ENCODE measurements around the gene ERICH2. TPM values are rescaled to one million over a fixed set of nuclear protein-coding genes. Genes with fewer than 3 reads are reported as not detected.

Gene ERICH2
- total and polyA plus RNA-seq, 2 of the 13 experiments (the other 11 are each of a cell fraction or from before 2014, with no cell fraction given) = not detected

DNA sequence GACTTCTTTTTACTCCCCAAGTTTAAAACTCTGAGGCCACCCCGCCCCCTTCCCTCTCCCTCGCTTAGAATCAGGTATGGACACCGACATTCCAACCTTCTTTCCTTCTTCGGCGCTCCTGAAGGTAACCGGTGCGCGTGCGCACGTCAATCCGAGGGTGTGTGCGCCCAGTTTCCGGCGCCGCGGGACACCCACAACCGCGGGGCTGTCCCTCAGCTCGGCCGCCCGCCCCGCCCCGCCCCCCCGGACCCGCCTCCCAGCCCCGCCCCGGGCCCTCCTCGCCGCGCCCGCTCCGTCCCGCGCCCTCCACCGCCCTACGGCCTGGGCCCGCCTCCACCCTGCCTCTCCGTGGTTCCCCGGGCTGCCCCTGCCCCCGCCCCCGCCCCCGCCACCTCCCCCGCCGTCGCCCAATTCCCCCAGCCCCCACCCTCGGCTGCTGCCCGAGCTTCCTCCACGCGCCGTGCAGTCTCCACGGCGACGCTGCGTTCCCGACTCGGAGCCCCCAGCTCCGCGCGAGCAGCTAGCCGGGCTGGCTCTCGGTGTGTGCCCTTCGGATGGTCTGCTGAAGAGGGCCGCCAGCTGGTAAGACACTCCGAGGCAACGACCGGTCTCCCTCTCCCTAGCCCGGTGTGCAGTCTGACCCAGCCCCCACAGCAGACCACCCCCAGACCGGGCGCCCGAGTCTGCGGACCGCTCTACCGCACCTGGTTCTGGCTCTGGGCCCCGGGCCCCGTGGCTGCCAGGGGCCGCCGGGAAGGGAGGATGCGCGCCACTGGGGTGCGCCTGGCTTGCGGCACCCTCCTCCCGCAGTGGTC is 635 bp downstream of the ERICH2 start (continued):
- TF ChIP-seq, protein P1, sequence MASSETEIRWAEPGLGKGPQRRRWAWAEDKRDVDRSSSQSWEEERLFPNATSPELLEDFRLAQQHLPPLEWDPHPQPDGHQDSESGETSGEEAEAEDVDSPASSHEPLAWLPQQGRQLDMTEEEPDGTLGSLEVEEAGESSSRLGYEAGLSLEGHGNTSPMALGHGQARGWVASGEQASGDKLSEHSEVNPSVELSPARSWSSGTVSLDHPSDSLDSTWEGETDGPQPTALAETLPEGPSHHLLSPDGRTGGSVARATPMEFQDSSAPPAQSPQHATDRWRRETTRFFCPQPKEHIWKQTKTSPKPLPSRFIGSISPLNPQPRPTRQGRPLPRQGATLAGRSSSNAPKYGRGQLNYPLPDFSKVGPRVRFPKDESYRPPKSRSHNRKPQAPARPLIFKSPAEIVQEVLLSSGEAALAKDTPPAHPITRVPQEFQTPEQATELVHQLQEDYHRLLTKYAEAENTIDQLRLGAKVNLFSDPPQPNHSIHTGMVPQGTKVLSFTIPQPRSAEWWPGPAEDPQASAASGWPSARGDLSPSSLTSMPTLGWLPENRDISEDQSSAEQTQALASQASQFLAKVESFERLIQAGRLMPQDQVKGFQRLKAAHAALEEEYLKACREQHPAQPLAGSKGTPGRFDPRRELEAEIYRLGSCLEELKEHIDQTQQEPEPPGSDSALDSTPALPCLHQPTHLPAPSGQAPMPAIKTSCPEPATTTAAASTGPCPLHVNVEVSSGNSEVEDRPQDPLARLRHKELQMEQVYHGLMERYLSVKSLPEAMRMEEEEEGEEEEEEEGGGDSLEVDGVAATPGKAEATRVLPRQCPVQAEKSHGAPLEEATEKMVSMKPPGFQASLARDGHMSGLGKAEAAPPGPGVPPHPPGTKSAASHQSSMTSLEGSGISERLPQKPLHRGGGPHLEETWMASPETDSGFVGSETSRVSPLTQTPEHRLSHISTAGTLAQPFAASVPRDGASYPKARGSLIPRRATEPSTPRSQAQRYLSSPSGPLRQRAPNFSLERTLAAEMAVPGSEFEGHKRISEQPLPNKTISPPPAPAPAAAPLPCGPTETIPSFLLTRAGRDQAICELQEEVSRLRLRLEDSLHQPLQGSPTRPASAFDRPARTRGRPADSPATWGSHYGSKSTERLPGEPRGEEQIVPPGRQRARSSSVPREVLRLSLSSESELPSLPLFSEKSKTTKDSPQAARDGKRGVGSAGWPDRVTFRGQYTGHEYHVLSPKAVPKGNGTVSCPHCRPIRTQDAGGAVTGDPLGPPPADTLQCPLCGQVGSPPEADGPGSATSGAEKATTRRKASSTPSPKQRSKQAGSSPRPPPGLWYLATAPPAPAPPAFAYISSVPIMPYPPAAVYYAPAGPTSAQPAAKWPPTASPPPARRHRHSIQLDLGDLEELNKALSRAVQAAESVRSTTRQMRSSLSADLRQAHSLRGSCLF (CRISPR knock-in tag; IDR thresholded peaks at IDR 0.05; ENCODE audit: borderline replicate concordance) = no peak
- TF ChIP-seq, protein P2, sequence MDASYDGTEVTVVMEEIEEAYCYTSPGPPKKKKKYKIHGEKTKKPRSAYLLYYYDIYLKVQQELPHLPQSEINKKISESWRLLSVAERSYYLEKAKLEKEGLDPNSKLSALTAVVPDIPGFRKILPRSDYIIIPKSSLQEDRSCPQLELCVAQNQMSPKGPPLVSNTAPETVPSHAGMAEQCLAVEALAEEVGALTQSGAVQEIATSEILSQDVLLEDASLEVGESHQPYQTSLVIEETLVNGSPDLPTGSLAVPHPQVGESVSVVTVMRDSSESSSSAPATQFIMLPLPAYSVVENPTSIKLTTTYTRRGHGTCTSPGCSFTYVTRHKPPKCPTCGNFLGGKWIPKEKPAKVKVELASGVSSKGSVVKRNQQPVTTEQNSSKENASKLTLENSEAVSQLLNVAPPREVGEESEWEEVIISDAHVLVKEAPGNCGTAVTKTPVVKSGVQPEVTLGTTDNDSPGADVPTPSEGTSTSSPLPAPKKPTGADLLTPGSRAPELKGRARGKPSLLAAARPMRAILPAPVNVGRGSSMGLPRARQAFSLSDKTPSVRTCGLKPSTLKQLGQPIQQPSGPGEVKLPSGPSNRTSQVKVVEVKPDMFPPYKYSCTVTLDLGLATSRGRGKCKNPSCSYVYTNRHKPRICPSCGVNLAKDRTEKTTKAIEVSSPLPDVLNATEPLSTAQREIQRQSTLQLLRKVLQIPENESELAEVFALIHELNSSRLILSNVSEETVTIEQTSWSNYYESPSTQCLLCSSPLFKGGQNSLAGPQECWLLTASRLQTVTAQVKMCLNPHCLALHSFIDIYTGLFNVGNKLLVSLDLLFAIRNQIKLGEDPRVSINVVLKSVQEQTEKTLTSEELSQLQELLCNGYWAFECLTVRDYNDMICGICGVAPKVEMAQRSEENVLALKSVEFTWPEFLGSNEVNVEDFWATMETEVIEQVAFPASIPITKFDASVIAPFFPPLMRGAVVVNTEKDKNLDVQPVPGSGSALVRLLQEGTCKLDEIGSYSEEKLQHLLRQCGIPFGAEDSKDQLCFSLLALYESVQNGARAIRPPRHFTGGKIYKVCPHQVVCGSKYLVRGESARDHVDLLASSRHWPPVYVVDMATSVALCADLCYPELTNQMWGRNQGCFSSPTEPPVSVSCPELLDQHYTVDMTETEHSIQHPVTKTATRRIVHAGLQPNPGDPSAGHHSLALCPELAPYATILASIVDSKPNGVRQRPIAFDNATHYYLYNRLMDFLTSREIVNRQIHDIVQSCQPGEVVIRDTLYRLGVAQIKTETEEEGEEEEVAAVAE (CRISPR knock-in tag; IDR thresholded peaks at IDR 0.05; ENCODE audit: borderline replicate concordance) = no peak
- no peak for TF ChIP-seq RFX3 (CRISPR knock-in tag; IDR thresholded peaks at IDR 0.05)
- TF ChIP-seq ZNF570 (CRISPR knock-in tag; IDR thresholded peaks at IDR 0.05; ENCODE audit: borderline replicate concordance) = no peak
- TF ChIP-seq ZMYM3 (CRISPR knock-in tag; IDR thresholded peaks at IDR 0.05) = no peak
- TF ChIP-seq, protein P3, sequence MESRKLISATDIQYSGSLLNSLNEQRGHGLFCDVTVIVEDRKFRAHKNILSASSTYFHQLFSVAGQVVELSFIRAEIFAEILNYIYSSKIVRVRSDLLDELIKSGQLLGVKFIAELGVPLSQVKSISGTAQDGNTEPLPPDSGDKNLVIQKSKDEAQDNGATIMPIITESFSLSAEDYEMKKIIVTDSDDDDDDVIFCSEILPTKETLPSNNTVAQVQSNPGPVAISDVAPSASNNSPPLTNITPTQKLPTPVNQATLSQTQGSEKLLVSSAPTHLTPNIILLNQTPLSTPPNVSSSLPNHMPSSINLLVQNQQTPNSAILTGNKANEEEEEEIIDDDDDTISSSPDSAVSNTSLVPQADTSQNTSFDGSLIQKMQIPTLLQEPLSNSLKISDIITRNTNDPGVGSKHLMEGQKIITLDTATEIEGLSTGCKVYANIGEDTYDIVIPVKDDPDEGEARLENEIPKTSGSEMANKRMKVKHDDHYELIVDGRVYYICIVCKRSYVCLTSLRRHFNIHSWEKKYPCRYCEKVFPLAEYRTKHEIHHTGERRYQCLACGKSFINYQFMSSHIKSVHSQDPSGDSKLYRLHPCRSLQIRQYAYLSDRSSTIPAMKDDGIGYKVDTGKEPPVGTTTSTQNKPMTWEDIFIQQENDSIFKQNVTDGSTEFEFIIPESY (CRISPR knock-in tag; IDR thresholded peaks at IDR 0.05) = no peak
- no peak for TF ChIP-seq CAMTA2 (CRISPR knock-in tag; IDR thresholded peaks at IDR 0.05; ENCODE audit: borderline replicate concordance)
- peak; percentile 37; the same call in 1 of the 2 replicates for TF ChIP-seq FOXJ3 (CRISPR knock-in tag; IDR thresholded peaks at IDR 0.05; ENCODE audit: borderline replicate concordance)
- no peak for TF ChIP-seq JDP2 (CRISPR knock-in tag; IDR thresholded peaks at IDR 0.05; ENCODE audit: borderline replicate concordance)
- TF ChIP-seq, protein P4, sequence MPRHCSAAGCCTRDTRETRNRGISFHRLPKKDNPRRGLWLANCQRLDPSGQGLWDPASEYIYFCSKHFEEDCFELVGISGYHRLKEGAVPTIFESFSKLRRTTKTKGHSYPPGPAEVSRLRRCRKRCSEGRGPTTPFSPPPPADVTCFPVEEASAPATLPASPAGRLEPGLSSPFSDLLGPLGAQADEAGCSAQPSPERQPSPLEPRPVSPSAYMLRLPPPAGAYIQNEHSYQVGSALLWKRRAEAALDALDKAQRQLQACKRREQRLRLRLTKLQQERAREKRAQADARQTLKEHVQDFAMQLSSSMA (CRISPR knock-in tag; IDR thresholded peaks at IDR 0.05) = peak; percentile 52; the same call in 1 of the 2 replicates
- no peak for TF ChIP-seq JARID2 (CRISPR knock-in tag; IDR thresholded peaks at IDR 0.05; ENCODE audit: insufficient replicate concordance)
- TF ChIP-seq, protein P5, sequence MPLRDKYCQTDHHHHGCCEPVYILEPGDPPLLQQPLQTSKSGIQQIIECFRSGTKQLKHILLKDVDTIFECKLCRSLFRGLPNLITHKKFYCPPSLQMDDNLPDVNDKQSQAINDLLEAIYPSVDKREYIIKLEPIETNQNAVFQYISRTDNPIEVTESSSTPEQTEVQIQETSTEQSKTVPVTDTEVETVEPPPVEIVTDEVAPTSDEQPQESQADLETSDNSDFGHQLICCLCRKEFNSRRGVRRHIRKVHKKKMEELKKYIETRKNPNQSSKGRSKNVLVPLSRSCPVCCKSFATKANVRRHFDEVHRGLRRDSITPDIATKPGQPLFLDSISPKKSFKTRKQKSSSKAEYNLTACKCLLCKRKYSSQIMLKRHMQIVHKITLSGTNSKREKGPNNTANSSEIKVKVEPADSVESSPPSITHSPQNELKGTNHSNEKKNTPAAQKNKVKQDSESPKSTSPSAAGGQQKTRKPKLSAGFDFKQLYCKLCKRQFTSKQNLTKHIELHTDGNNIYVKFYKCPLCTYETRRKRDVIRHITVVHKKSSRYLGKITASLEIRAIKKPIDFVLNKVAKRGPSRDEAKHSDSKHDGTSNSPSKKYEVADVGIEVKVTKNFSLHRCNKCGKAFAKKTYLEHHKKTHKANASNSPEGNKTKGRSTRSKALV (CRISPR knock-in tag; IDR thresholded peaks at IDR 0.05) = peak; percentile 86
- TF ChIP-seq PAF1 (CRISPR knock-in tag; IDR thresholded peaks at IDR 0.05) = no peak
